ENCODE data around the gene BMAL1.
"Not testable (repeated sequence)": the region's sequence is repeated elsewhere in the genome, so short reads cannot be mapped to it uniquely, and the experiment has no call there.

BMAL1 gene

GRCh38 chr11:13391217-13391616 lies 113.6 kb downstream of the BMAL1 start:
- DNase-seq: no peak

DNA sequence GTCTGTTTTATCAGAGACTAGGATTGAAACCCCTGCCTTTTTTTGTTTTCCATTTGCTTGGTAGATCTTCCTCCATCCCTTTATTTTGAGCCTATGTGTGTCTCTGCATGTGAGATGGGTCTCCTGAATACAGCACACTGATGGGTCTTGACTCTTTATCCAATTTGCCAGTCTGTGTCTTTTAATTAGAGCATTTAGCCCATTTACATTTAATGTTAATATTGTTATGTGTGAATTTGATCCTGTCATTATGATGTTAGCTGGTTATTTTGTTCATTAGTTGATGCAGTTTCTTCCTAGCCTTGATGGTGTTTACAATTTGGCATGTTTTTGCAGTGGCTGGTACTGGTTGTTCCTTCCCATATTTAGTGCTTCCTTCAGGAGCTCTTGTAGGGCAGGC lies 120.7 kb downstream of the BMAL1 start:
- DNase-seq: not testable (repeated sequence)

DNA sequence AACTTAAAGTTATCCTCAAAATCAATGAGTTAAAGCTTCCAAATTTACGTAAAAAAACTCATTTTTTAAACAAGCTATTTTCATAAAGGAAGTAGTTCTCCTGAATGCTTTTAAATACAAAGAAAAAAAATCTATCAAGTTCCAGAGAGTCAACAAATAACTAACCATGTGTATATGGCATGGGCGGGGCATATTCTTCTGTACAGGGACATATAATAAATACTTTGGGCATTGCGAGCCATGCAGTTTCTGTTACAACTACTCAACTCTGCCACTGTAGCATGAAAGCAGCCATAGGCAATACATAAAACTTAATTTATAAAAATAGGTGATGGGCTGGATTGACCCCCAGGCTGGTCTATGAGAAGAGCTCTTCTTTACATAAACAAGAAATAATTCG lies 127.6 kb downstream of the BMAL1 start:
- DNase-seq: no peak

- DNase-seq: no peak
Observed at GRCh38 chr11:13415201-13415600, 137.6 kb downstream of the BMAL1 start.

DNA sequence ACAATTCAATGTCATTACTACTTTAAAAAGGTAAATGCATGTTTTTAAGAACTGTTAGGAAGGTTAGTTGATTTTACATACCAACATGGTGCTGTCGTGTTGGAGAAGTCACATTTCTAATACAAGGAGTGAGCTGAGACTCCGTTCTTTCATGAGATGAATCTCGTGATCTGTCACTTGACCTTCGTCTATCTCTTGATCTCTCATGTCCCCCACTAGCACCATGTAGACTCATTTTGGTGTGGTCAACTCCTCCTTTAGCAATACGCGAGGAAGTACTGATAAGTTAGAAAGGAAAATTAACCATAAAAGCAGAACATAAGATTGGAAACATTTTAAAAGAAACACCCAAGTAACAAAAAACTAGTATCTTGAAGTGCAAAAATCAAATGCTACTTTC lies 144.0 kb downstream of the BMAL1 start:
- no peak for DNase-seq

DNA sequence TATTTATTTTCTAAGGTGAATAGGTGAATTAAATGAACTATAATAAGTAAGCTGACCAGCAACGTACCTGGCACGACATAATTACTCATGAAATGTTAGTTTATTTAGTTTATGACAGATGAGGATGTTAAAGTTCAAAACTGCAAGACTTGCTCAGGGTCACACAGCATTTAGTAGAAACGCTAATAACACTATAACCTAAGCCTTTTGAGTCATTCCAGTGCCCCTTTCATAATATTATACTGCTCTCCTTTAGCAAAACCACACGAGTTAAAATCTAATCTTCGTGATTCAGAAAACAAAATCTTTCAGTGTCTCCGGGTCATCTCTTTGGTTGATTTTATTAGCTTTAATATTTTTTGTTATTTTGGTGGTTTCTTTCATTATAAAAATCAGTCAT lies 145.8 kb downstream of the BMAL1 start:
- no peak for DNase-seq

GRCh38 chr11:13427440-13427839 lies 149.8 kb downstream of the BMAL1 start:
- no peak for DNase-seq

GRCh38 chr11:13429288-13429687 lies 151.7 kb downstream of the BMAL1 start:
- DNase-seq: no peak

DNA sequence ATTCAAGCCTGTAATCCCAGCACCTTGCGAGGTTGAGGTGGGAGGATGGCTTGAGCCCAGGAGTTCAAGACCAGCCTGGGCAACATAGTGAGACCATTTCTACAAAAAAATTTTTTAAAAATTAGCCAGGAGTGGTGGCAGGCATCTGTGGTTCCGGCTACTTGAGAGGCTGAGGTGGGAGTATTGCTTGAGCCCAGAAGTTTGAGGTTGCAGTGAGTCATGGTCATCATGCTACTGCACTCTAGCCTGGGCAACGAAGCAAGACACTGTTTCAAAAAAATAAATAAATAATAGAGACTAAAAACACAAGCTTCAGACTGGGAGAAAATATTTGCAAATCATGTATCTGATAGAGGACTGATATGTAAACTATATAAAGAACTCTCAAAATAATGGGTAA lies 152.2 kb downstream of the BMAL1 start:
- no peak for DNase-seq

- DNase-seq: no peak
Observed at GRCh38 chr11:13433437-13433836, 155.8 kb downstream of the BMAL1 start.

- DNase-seq: no peak
Observed at GRCh38 chr11:13434247-13435205, 156.9 kb downstream of the BMAL1 start.

DNA sequence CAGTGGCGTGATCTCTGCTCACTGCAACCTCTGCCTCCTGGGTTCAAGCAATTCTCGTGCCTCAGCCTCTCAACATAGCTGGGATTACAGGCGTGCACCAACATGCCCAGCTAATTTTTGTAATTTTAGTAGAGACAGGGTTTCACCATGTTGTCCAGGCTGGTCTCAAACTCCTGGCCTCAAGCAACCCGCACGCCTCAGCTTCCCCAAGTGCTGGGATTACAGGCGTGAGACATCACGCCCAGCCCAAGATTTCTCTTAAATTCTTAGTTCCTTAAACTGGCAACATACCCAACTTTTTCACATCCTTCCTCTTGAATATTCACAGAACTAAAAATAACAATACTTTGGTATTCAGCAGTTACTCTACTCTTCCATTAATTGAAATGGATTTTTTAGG lies 159.2 kb downstream of the BMAL1 start:
- DNase-seq: not testable (repeated sequence)
